SK-N-SH treated with all-trans-retinoic acid at 6 μM for 48 hours (cell line): ENCODE data around the gene RGS16.

ENCODE experiments used
- ARNTL ChIP-seq: fragments of 450-650 bp; formaldehyde crosslinking; IDR thresholded peaks from 2 replicates; pipeline ENCODE4 v1.5.0; 2020; ENCODE audit warnings: low read depth, mild to moderate bottlenecking, moderate library complexity, borderline replicate concordance
- BACH2 ChIP-seq: fragments of 250-450 bp; sonication (Bioruptor Pico); IDR thresholded peaks from 2 replicates; pipeline ENCODE4 v1.9.0; 2021; ENCODE audit warnings: mild to moderate bottlenecking, borderline replicate concordance
- OSR1 ChIP-seq: fragments of 250-450 bp; sonication (Bioruptor Pico); IDR thresholded peaks from 2 replicates; pipeline ENCODE4 v1.8.0; 2022; ENCODE audit warnings: moderate library complexity, mild to moderate bottlenecking, inconsistent platforms
- TOX ChIP-seq: fragments of 250-450 bp; sonication (Bioruptor Pico); IDR thresholded peaks from 2 replicates; pipeline ENCODE4 v1.8.0; 2021; ENCODE audit warnings: mild to moderate bottlenecking, moderate library complexity, borderline replicate concordance
- TSHZ2 ChIP-seq: fragments of 250-450 bp; sonication (Bioruptor Pico); IDR thresholded peaks from 2 replicates; pipeline ENCODE4 v1.5.0; 2020; ENCODE audit warnings: mild to moderate bottlenecking, moderate library complexity

DNA sequence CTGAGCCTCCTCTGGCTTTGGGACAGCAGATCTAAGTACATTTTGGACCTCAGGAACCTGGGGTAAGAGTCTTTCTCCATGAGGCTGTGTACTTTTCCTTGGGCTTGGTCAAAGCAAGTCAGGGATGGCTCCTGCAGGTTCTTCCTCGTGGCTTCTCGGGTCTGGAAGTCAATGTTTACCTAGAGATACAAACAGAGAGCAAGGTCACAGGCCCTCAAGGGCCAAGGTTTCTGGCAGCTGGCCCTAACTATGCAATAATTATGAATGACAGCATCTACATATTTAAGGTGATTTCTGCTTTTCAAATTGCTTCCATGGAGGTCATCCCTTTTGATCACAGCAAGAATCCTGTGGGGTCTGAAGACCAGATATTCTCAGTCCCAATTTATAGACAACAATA, 42.5 kb upstream of the RGS16 start:
- TF ChIP-seq OSR1 (CRISPR knock-in tag) (no peak), TSHZ2 (CRISPR knock-in tag) (no peak), BACH2 (CRISPR knock-in tag) (no peak), TOX (CRISPR knock-in tag) (no peak), ARNTL (no peak)
